ENCODE measurements around the gene NUB1.

DNA sequence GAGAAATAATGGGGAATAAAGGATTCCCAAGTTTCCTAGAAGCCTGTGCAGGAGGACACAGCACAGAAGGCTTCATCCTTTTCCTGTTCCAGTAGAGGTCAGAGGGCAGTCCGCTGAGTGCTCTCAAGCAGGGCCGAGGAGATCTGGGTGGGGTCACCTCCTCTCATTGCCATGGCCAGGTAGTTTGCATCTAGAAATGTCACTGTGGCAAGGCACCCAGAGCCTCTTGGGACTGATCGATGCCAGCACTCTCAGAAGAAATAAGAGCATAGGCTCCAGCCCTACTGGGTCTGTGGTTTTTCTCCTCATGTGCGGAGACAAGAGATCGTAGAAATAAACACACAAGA lies 7.9 kb downstream of the NUB1 start:
- TF ChIP-seq, protein P1, sequence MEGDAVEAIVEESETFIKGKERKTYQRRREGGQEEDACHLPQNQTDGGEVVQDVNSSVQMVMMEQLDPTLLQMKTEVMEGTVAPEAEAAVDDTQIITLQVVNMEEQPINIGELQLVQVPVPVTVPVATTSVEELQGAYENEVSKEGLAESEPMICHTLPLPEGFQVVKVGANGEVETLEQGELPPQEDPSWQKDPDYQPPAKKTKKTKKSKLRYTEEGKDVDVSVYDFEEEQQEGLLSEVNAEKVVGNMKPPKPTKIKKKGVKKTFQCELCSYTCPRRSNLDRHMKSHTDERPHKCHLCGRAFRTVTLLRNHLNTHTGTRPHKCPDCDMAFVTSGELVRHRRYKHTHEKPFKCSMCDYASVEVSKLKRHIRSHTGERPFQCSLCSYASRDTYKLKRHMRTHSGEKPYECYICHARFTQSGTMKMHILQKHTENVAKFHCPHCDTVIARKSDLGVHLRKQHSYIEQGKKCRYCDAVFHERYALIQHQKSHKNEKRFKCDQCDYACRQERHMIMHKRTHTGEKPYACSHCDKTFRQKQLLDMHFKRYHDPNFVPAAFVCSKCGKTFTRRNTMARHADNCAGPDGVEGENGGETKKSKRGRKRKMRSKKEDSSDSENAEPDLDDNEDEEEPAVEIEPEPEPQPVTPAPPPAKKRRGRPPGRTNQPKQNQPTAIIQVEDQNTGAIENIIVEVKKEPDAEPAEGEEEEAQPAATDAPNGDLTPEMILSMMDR (IDR thresholded peaks at IDR 0.05; ENCODE audit: borderline replicate concordance, extremely low read depth, low read length, poor library complexity, severe bottlenecking): no peak
- no peak for TF ChIP-seq EZH2 (IDR thresholded peaks at IDR 0.05; ENCODE audit: borderline replicate concordance, low read depth, low read length, severe bottlenecking)
